ENCODE measurements around the gene ART1.
A peak's percentile ranks its signal among the peaks of the same experiment; 100 is the strongest.
"Not testable (repeated sequence)": the region's sequence is repeated elsewhere in the genome, so short reads cannot be mapped to it uniquely, and the experiment has no call there.

Gene ART1

GRCh38 chr11:3627291-3627690 lies 17.6 kb upstream of the ART1 start:
- H3K4me3 ChIP-seq (ENCODE audit: low read depth, low read length): no peak overlapping the region
- DNase-seq (ENCODE audit: low read depth): no peak

GRCh38 chr11:3631331-3631730 lies 13.6 kb upstream of the ART1 start:
- DNase-seq (ENCODE audit: low read depth): no peak
- no peak overlapping the region for H3K4me3 ChIP-seq (ENCODE audit: low read depth, low read length)

DNA sequence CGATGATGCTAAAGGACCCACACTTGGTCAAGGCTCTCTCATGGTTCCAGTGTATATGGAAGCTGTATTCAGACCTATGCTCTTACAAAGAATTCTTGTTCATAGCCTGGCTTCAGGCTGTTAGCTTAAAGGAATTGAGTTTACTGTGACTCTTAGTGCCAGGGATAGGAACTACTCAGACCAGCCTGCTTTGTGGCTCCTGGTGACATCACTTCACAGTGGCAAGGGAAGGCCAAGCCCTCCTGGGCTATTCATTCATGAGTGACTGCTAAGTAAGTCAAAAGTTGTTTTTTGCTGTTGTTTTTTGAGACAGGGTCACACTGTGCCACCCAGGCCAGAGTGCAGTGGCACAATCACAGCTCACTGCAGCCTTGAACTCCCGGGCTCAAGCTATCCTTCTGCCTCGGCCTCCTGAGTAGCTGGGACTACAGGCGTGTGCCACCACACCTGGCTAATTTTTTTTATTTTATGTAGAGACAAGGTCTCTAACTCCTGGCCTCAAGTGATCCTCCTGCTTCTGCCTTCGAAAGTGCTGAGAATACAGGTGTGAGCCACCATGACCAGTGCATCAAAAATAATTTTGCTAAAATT lies 12.8 kb upstream of the ART1 start:
- H3K4me3 ChIP-seq (ENCODE audit: low read depth, low read length): no peak overlapping the region
- no peak for DNase-seq (ENCODE audit: low read depth)

DNA sequence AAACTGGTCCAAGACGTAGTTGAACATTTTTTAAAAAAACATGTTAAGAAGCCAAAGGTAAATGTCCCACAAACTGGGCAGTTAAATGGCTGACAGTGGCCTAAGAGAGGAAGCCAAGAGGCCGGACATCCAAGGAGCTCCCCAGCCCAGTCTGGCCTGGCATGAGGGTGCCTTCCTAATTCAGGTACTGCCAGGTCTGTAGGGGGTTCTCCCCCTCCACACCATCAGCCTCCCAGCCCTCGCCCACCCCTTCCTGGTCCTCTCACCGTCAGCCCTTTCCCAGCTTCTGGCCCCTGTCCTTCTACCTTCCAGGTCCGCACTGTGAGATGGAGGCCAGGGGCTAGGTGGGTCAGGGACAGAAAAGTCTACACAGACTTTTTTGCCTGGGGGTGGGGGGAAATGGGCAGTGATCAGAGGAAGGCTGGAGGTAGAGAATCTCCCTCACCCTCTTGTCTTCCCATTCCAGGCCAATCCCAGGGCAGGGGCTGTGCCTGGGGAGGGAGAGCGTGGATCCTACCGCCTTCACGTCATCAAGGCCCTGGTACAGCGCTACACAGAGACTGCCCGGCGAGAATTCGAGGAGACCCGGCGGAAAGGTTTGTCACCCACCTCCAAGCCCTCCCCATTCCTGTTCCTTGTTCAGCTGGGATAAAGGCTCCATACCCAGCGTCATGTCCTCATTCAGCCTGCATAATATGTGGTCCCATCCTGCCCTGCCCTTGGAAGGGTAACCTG lies 9.1 kb upstream of the ART1 start:
- no peak overlapping the region for H3K4me3 ChIP-seq (ENCODE audit: low read depth, low read length)
- DNase-seq (ENCODE audit: low read depth): no peak

GRCh38 chr11:3637201-3637600 lies 7.7 kb upstream of the ART1 start:
- no peak for DNase-seq (ENCODE audit: low read depth)

GRCh38 chr11:3638513-3638912 lies 6.4 kb upstream of the ART1 start:
- DNase-seq (ENCODE audit: low read depth): no peak
- no peak overlapping the region for H3K4me3 ChIP-seq (ENCODE audit: low read depth, low read length)

More at GRCh38 chr11:3637201-3637600, 7.7 kb upstream of the ART1 start:
- H3K4me3 ChIP-seq (ENCODE audit: low read depth, low read length): no peak overlapping the region

DNA sequence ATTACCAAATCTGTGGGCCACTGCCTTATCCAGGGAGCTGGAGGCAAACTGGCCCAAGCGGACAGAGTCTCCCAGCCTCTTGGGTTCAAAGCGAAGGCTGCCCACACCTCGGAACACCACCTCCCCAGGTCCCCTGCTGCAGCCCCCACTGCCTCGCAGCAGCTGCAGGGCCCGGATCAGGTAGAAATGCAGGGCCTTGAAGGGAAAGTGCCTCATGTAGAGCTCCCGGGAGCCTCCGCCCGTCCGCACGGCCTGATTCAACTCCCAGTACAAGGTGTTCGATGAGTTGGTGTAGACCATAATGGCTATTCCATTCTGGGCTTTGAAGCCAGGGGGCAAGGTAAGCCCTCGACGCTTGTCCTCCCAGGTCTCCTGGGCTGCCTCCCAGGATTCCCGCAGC lies 5.1 kb upstream of the ART1 start:
- H3K4me3 ChIP-seq (ENCODE audit: low read depth, low read length): no peak overlapping the region
- no peak for DNase-seq (ENCODE audit: low read depth)

DNA sequence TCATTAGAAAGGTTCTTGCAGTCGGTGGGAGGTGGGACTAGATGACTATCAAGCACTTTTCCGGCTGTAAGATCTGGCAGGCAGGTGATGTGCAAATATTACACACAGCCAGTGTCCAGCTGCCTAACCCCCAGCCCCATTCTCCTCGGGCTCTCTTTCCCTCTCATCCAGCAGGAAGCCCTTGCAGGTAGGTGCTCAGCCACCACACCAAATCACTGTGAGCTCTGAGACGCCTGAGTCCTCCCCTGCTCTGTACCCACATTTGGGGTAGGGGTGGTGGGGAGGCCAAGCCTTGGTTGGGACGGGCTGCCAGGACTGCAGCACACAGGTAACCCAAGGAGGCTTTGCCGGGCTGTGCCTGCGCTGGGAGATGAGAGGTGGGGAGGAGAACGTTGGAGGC lies 3.7 kb upstream of the ART1 start:
- peak overlapping the region; percentile 56 for H3K4me3 ChIP-seq (ENCODE audit: low read depth, low read length)
- DNase-seq (ENCODE audit: low read depth): no peak

GRCh38 chr11:3641701-3642070 lies 3.2 kb upstream of the ART1 start, which contains the start of gene ART5:
Gene ART5 (minus strand): TSS chr11:3641992. CDS start chr11:3641862, 130 bp downstream.
- H3K4me3 ChIP-seq (ENCODE audit: low read depth, low read length): peak within 1 kb of the TSS; percentile 56

GRCh38 chr11:3642071-3642951 lies 2.6 kb upstream of the ART1 start:
- peak; percentile 43 for DNase-seq (ENCODE audit: low read depth)
- H3K4me3 ChIP-seq (ENCODE audit: low read depth, low read length): peak overlapping the region; percentile 56

More at GRCh38 chr11:3641701-3642070, 3.2 kb upstream of the ART1 start, which contains the start of gene ART5:
- no peak for DNase-seq (ENCODE audit: low read depth)

GRCh38 chr11:3643102-3643546 lies 1.8 kb upstream of the ART1 start:
- not testable (repeated sequence) for DNase-seq (ENCODE audit: low read depth); H3K4me3 ChIP-seq (ENCODE audit: low read depth, low read length)

- no peak overlapping the region for H3K4me3 ChIP-seq (ENCODE audit: low read depth, low read length)
- no peak for DNase-seq (ENCODE audit: low read depth)
These were observed 624 bp downstream of the ART1 start for GRCh38 chr11:3645552-3645951.

DNA sequence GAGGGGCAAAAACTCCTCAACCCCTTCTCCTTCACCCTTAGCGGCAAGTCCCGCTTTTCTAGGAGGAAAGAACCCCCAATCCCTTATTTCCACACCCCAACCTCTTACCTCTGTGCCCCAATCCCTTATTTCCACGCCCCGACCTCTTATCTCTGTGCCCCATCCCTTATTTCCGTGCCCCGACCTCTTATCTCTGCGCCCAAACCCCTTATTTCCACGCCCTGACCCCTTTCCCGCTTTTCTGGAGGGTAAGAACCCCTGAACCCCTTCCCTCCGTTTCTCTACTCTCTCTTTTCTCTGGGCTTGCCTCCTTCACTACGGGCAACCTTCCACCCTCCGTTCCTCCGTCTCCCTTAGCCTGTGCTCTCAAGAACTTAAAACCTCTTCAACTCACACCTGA lies 3.9 kb downstream of the ART1 start:
- H3K4me3 ChIP-seq (ENCODE audit: low read depth, low read length); DNase-seq (ENCODE audit: low read depth): not testable (repeated sequence)

DNA sequence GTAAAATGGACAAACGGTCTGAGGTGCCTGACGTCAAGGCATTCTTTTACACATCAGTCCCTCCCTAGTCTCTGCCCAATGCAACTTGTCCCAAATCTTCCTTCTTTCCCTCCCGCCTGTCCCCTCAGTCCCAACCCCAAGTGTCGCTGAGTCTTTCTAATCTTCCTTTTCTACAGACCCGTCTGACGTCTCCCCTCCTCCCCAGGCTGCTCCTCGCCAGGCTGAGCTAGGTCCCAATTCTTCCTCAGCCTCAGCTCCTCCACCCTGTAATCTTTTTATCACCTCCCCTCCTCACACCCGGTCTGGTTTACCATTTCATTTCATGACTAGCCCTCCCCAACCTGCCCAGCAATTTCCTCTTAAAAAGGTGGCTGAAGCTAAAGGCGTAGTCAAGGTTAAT lies 4.4 kb downstream of the ART1 start:
- H3K4me3 ChIP-seq (ENCODE audit: low read depth, low read length); DNase-seq (ENCODE audit: low read depth): not testable (repeated sequence)

GRCh38 chr11:3652514-3652913 lies 7.6 kb downstream of the ART1 start:
- not testable (repeated sequence) for DNase-seq (ENCODE audit: low read depth); H3K4me3 ChIP-seq (ENCODE audit: low read depth, low read length)

DNA sequence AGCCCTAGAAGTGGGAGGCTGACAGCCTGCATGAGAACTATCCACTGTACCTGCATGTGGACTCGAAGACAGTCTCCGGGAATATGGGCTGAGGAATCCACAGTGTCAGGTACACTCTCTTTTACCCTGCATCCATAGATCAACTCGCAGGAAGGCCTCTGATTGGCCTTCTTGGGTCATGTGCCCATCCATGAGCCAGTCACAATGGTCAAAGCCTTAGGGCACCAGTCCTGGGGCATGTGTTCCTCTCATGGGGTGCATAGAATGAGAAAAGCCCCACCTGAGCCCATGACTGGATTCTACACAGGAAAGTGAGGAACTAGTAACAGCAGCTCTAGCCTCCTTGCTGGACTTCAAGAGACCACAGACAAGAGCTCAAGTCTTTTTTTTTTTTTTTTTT lies 10.6 kb downstream of the ART1 start:
- no peak for DNase-seq (ENCODE audit: low read depth)
- no peak overlapping the region for H3K4me3 ChIP-seq (ENCODE audit: low read depth, low read length)

DNA sequence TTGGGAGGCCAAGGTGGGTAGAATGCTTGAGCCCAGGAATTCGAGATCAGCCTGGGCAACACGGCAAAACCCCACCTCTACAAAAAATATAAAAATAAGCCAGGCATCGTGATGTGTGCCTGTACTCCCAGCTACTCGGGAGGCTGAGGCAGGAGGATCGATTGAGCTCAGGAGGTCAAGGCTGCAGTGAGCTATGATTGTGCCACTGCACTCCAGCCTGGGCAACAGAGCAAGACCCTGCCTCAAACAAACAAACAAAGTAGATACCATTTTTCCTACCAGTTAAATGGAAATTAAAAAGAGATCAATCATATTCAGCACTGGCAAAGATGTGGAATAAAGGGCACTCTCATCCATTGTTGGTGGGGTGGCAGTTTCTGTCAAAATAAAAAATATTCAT lies 12.4 kb downstream of the ART1 start:
- DNase-seq (ENCODE audit: low read depth); H3K4me3 ChIP-seq (ENCODE audit: low read depth, low read length): not testable (repeated sequence)

DNA sequence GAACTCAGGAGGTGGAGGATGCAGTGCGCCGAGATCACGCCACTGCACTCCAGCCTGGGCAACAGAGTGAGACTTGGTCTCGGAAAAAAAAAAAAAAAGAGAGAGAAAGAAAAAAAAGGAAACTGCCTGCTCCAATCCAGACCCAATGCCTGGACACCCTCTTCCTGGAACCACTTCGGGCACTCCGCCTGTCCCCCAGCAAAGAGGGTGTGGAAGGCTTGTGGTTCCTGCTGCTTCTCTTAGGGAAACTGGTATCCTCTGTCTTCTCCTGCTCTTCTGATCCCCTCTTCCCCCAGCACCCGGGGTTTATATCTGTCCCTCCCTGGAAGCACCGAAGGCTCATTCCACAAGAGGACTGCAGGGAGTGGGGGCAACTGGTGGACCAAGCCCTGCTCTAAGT lies 13.3 kb downstream of the ART1 start:
- no peak for DNase-seq (ENCODE audit: low read depth)
- H3K4me3 ChIP-seq (ENCODE audit: low read depth, low read length): no peak overlapping the region

GRCh38 chr11:3659595-3660515 lies 14.9 kb downstream of the ART1 start:
- no peak for DNase-seq (ENCODE audit: low read depth)
- no peak overlapping the region for H3K4me3 ChIP-seq (ENCODE audit: low read depth, low read length)
